MCF 10A (cell line): ENCODE results near the gene PITPNM2. TPM values are rescaled to one million over a fixed set of nuclear protein-coding genes. Genes with fewer than 3 reads are reported as not detected.

Source experiments
- BruUV-seq: library from RNA; stranded (reverse); fragments of 400-500 nt; replicated peaks from 2 replicates; lab custom pipeline; 2021; lab: Mats Ljungman, UMichigan
- CTCF ChIA-PET: fragments of 300-600 bp; sonication (Branson Sonifier 250); formaldehyde crosslinking; extraction: SDS; loops from one replicate; lab custom pipeline; 2021; ENCODE audit warnings: antibody characterized with exemption, inconsistent platforms; lab: Yijun Ruan, JAX
- POLR2A ChIA-PET: fragments of 300-600, 350-650 bp; sonication (Branson Sonifier 250); formaldehyde crosslinking; extraction: SDS; loops from one replicate; lab custom pipeline; 2020; ENCODE audit warnings: antibody characterized with exemption, inconsistent platforms; lab: Yijun Ruan, JAX
- DNase-seq: peaks from one replicate; pipeline ENCODE4 v3.0.0-alpha.2; 2018; ENCODE audit not compliant: unreplicated experiment
- H3K27ac Mint-ChIP-seq: one replicate; pipeline ENCODE4 v1.8.0; 2022; ENCODE audit warnings: mild to moderate bottlenecking, low read depth, mixed read lengths; ENCODE audit not compliant: unreplicated experiment
- H3K27me3 Mint-ChIP-seq: one replicate; pipeline ENCODE4 v1.8.0; 2022; ENCODE audit warnings: mixed read lengths; ENCODE audit not compliant: insufficient read depth, unreplicated experiment
- H3K36me3 Mint-ChIP-seq: one replicate; pipeline ENCODE4 v1.8.0; 2022; ENCODE audit warnings: mild to moderate bottlenecking, moderate library complexity, mixed read lengths; ENCODE audit not compliant: insufficient read depth, unreplicated experiment
- H3K4me1 Mint-ChIP-seq: one replicate; pipeline ENCODE4 v1.8.0; 2022; ENCODE audit warnings: mixed read lengths; ENCODE audit not compliant: insufficient read depth, unreplicated experiment
- H3K4me3 Mint-ChIP-seq: one replicate; pipeline ENCODE4 v1.8.0; 2022; ENCODE audit warnings: mild to moderate bottlenecking, moderate library complexity, mixed read lengths; ENCODE audit not compliant: unreplicated experiment
- H3K9me3 Mint-ChIP-seq: one replicate; pipeline ENCODE4 v1.8.0; 2022; ENCODE audit warnings: mixed read lengths; ENCODE audit not compliant: unreplicated experiment
- intact Hi-C: fragments of 100-400 bp; cut with micrococcal nuclease; formaldehyde crosslinking; loops from 2 replicates; pipeline ENCODE4 v1.14.1; 2022
- total RNA-seq: library from RNA; stranded (reverse); gene quantifications from 2 replicates; pipeline ENCODE4 v1.2.3, GENCODE V29; 2022
- TF ChIP-seq, protein P1 (sequence below): fragments of 200-600 bp; IDR thresholded peaks from one replicate; pipeline ENCODE4 v1.8.0; 2022; ENCODE audit warnings: antibody characterized with exemption, mild to moderate bottlenecking; ENCODE audit not compliant: unreplicated experiment

PITPNM2 gene
- total RNA-seq, 1 experiment from 2014 or later: 7.2 TPM

DNA sequence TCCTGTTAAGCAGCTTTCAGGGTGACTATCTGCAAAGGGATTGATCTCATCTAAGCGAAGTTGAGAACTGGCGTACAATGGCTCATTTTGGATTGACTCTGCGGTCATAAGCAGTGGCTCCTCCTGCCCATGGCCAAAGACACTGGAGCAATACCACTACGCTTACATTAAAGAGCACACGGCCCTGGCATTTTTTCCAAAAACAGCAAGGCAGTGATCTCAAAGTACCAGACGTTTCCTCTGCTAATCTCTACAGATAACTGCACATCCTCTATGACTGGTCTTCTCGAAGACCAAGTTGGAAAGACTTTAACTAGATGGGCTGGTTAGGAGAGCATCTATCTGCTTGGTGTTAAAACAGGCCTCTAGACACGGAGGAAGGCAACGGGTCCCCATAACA is 2.7 kb downstream of the PITPNM2 start:
- Mint-ChIP-seq H3K9me3 (no peaks in the 10 kb centered on the region), H3K27me3 (no peaks in the 10 kb centered on the region), H3K4me3 (no peak overlapping the region), H3K4me1 (no peaks in the 10 kb centered on the region), H3K36me3 (peaks cover 4% of the 10 kb centered on the region), H3K27ac (no peak overlapping the region)
- no peak for DNase-seq
- CTCF ChIA-PET: interaction anchor here (0.6 to 1.4 kb wide), 3 partner anchors 90 to 455 kb away, joined by 3 to 6 read pairs (median 3); no protein-coding TSS in a partner anchor
- BruUV-seq: no TSS peak
- TF ChIP-seq, protein P1, sequence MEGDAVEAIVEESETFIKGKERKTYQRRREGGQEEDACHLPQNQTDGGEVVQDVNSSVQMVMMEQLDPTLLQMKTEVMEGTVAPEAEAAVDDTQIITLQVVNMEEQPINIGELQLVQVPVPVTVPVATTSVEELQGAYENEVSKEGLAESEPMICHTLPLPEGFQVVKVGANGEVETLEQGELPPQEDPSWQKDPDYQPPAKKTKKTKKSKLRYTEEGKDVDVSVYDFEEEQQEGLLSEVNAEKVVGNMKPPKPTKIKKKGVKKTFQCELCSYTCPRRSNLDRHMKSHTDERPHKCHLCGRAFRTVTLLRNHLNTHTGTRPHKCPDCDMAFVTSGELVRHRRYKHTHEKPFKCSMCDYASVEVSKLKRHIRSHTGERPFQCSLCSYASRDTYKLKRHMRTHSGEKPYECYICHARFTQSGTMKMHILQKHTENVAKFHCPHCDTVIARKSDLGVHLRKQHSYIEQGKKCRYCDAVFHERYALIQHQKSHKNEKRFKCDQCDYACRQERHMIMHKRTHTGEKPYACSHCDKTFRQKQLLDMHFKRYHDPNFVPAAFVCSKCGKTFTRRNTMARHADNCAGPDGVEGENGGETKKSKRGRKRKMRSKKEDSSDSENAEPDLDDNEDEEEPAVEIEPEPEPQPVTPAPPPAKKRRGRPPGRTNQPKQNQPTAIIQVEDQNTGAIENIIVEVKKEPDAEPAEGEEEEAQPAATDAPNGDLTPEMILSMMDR: no peak
- POLR2A ChIA-PET: no interaction called here
- intact Hi-C loops: no loop called here

DNA sequence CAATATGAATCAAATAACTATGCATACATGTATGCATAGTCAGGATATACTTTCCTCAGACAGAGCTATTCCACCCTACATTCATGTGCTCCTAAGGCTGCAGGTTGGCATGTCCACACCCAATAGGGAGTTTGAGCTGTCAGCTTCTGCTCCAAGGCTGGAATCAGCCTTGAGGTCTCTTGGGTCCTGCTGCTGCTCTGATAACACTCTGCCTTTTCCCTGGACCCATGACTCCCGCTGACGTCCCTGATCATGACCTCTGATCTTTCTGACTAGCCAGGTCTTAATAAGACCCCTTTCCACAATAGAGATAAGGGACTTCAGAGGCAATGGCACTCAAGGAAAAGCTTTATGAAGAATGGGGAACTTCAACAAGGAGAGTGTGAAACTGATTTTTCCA is 5.7 kb downstream of the PITPNM2 start:
- Mint-ChIP-seq H3K27me3 (no peaks in the 10 kb centered on the region), H3K4me3 (no peak overlapping the region), H3K27ac (no peak overlapping the region), H3K36me3 (peaks cover 6% of the 10 kb centered on the region), H3K9me3 (no peaks in the 10 kb centered on the region), H3K4me1 (peaks cover 11% of the 10 kb centered on the region)
- TF ChIP-seq, protein P1: no peak
- ChIA-PET POLR2A (no interaction called here), CTCF (no interaction called here)
- no TSS peak for BruUV-seq
- DNase-seq: no peak
- intact Hi-C loops: no loop called here

DNA sequence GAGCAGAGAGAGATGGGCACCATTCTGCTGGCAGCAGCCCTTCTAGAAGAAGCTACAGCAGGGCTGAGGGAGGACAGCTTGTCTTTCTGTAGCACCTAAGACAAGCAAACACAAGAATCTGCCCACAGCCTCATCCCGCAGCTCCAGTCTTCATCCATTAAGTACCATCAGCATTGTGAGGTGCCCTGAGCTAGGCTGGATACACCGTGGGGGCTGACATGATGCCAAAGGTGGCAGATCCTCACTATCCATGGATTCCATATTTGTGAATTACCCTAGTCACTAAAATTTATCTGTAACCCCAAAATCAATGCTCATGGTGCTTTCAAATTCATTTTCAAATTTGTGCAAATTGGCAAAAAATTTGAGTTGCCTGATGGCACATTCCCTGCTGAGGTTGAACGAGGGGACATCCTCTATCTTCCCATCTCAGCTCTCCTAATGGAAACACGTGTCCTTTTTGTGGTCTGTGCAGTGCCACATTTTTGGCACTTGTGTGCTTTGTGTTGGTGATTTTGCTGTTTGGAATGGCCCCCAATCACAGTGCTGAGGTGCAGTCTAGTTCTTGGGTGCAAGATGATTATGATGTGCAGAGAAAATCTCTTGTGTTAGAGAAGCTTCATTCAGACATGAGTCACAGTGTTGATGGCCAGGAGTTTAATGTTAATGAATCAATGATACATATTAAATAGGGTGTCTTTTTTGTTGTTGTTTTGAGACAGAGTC is 7.0 kb downstream of the PITPNM2 start:
- Mint-ChIP-seq H3K27ac (no peak overlapping the region), H3K27me3 (no peaks in the 10 kb centered on the region), H3K9me3 (no peaks in the 10 kb centered on the region), H3K36me3 (peaks cover 5% of the 10 kb centered on the region), H3K4me3 (no peak overlapping the region), H3K4me1 (peaks cover 21% of the 10 kb centered on the region)
- intact Hi-C loops: loop anchor here (5.0 kb wide), 1 partner anchor 57 kb away; no protein-coding TSS in a partner anchor
- TF ChIP-seq, protein P1: no peak
- DNase-seq: no peak
- no TSS peak for BruUV-seq
- POLR2A ChIA-PET: interaction anchor here (0.7 to 1.1 kb wide), 3 partner anchors 9 to 90 kb away, joined by 3 to 4 read pairs (median 4); partner anchors contain the start of gene MTRFR
- CTCF ChIA-PET: interaction anchor here (0.7 kb wide), 1 partner anchor 101 kb away, joined by 3 read pairs; no protein-coding TSS in a partner anchor

DNA sequence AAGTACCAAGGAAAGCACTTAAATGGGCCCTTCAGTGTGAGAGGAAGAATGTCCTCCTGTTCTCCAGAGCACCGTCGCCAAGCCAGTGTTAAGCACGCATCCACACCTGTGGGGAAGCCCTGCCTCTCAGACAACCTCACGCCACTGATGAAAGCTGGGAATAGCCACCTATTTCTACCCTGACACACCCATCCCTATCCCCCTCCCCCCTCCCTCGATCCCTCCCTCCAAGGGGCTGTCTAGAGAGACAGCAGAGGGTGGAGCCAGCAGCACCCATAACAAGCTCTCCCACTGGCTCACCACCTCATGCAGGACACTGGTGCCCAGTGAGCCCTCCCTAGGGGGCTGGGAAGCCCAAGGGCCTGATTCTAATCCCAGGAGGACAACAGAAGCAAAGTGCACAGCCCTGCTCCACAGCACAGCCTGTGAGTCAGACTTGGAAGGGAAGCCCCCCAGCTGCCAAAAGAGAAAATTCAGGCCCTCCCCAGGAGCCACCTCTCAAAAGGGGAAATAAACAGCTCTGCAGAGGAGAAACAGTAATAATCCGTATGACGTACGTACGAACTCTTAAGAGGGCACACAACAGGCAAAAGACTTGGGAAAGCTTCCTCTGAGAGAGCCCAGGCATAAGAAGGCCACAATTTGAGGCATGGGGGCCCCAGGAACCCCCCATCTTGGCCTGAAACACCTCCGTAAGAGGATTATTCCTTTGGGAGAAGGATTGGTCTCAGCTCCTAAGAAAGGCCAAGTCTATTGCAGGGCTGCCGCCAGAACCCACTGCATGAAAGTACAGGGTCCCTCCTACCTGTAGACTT is 7.8 kb downstream of the PITPNM2 start:
- Mint-ChIP-seq H3K36me3 (peaks cover 5% of the 10 kb centered on the region), H3K4me1 (peaks cover 21% of the 10 kb centered on the region), H3K9me3 (no peaks in the 10 kb centered on the region), H3K27me3 (no peaks in the 10 kb centered on the region), H3K4me3 (no peak overlapping the region), H3K27ac (no peak overlapping the region)
- intact Hi-C loops: loop anchor here (5.0 kb wide), 1 partner anchor 56 kb away; no protein-coding TSS in a partner anchor
- DNase-seq: no peak
- CTCF ChIA-PET: interaction anchor here (0.7 kb wide), 1 partner anchor 100 kb away, joined by 3 read pairs; no protein-coding TSS in a partner anchor
- POLR2A ChIA-PET: interaction anchor here (0.6 to 1.1 kb wide), 4 partner anchors 9 to 90 kb away, joined by 3 to 4 read pairs (median 4); partner anchors contain the start of gene MTRFR
- TF ChIP-seq, protein P1: no peak
- BruUV-seq: no TSS peak
